ENCODE measurements around the gene GMPR.

Gene GMPR

GRCh38 chr6:16251706-16252105, 13.3 kb downstream of the GMPR start:
- TF ChIP-seq CTCF (conservative IDR thresholded peaks at IDR 0.05; ENCODE audit: low read depth, low read length) = no peak
- DNase-seq (ENCODE audit: low read depth) = no peak
- no peak overlapping the region for H3K4me3 ChIP-seq (ENCODE audit: low read depth, low read length)

- H3K4me3 ChIP-seq (ENCODE audit: low read depth, low read length) = no peak overlapping the region
- TF ChIP-seq CTCF (conservative IDR thresholded peaks at IDR 0.05; ENCODE audit: low read depth, low read length) = no peak
- no peak for DNase-seq (ENCODE audit: low read depth)
Measured at GRCh38 chr6:16252686-16253299, 14.4 kb downstream of the GMPR start.

GRCh38 chr6:16253399-16254144, 15.2 kb downstream of the GMPR start:
- DNase-seq (ENCODE audit: low read depth) = no peak
- H3K4me3 ChIP-seq (ENCODE audit: low read depth, low read length) = no peak overlapping the region
- no peak for TF ChIP-seq CTCF (conservative IDR thresholded peaks at IDR 0.05; ENCODE audit: low read depth, low read length)

- DNase-seq (ENCODE audit: low read depth) = no peak
- TF ChIP-seq CTCF (conservative IDR thresholded peaks at IDR 0.05; ENCODE audit: low read depth, low read length) = no peak
- H3K4me3 ChIP-seq (ENCODE audit: low read depth, low read length) = no peak overlapping the region
Measured at GRCh38 chr6:16254535-16254934, 16.1 kb downstream of the GMPR start.

GRCh38 chr6:16256781-16257180, 18.4 kb downstream of the GMPR start:
- no peak for DNase-seq (ENCODE audit: low read depth)
- TF ChIP-seq CTCF (conservative IDR thresholded peaks at IDR 0.05; ENCODE audit: low read depth, low read length) = no peak
- H3K4me3 ChIP-seq (ENCODE audit: low read depth, low read length) = no peak overlapping the region

- TF ChIP-seq CTCF (conservative IDR thresholded peaks at IDR 0.05; ENCODE audit: low read depth, low read length) = no peak
- DNase-seq (ENCODE audit: low read depth) = no peak
- H3K4me3 ChIP-seq (ENCODE audit: low read depth, low read length) = no peak overlapping the region
Measured at GRCh38 chr6:16257999-16258708, 19.8 kb downstream of the GMPR start.

Data from choroid plexus epithelial cell (primary cell).